Stimulated activated CD4-positive, alpha-beta T cell treated with anti-CD3 and anti-CD28 coated beads, Interleukin-1b, Interleukin-23, amount 100 ng/mL, for 48 hours (primary cell): ENCODE results near the gene NKAIN2.

Experiments
- DNase-seq: peaks from one replicate; pipeline ENCODE4 v3.0.0-alpha.2; 2020

Gene NKAIN2

DNA sequence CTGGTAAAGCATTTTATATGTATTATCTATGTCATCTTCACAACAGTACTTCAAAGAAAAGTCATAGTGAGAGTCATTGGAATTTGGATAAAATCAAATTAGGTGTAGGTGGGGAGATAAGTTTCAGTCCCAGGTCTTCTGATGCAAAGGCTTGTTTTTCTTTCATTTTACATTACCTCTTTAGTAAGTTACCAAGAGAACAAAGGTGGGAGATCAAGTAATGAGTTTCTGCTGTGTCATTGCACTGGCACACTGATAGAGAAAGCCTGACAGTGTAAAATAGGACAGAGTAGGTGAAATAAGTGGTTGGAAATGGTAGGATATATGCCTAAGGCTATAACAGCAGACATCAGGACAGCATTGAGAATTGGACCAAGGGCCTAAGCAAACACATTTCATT is 250.4 kb downstream of the NKAIN2 start:
- DNase-seq: no peak

DNA sequence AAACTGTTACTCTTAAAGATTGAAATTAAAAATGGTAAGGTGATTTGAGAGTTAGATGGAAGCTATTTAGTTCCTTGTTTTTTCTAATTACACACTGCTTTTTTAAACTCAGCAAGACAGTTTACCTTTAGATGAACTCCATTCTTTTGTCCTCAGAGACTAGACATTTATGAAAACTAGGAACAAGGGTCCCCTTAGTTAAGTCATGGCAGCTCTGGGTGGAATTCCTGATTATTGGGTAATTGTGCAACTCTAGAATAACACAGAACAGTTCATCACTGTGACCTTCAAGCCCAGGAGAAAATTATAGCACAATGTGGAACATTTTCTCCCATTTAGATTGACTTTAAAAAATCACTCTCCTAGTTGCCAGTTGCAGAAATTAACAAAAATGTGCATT is 251.7 kb downstream of the NKAIN2 start:
- no peak for DNase-seq

DNA sequence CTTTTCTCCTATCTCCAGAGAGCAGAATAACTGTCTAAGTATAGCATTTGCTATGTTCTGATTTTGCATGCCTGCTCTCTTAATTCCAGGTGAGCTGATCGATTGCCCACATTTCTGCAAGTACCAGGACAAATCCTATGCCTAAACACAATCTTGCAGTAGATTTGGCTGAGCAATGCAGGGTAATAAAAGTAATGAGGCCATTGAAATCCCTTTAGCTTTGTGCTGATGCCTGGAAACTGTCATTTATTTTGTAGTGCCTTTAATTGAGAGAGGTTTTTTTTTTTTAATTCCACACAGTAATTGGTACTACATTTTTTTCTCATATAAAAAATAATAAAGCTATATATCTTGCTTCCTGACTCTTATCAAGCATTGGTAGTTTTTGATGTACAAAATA is 252.3 kb downstream of the NKAIN2 start:
- DNase-seq: no peak

DNA sequence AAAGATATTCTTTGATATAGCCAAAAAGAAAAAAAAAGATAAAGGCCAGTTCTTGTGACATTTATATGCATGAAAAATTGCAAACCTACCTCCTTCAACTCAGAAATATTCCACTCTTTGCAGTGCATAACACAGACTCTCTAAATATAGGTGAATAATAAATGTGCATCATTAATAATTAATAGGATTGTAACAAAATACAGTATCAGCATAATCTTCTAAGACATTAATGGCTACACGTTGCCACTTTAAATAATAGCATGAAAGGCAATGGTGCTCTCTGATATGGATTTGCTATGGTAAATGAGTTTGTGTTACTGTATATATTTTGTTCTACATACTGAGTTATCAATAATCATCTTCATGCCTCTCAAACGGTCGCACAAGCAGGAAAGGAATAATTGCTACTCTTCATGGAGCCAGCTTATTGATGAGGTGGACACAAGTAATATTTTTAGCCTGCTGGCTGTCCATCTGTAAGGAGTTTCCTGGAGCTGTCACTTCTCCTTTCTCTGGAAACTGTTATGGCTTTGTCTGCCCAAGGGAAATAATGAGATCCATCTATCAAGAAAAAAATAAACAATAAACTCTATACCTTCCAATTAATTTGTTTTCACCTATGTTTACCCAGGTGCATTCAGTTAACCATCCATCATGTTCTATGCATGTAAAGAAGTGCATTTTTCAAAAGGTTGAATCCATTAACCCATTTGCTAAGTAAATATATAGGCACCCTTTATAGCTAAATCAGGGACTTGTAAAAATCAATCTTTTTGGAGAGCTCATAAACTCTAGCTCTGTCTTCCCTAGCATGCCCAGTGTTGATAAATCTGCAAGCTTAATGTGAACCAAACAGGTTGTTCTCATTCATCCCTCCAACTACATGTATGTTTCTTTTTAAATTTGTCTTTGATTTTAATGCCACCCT is 253.0 kb downstream of the NKAIN2 start:
- no peak for DNase-seq

DNA sequence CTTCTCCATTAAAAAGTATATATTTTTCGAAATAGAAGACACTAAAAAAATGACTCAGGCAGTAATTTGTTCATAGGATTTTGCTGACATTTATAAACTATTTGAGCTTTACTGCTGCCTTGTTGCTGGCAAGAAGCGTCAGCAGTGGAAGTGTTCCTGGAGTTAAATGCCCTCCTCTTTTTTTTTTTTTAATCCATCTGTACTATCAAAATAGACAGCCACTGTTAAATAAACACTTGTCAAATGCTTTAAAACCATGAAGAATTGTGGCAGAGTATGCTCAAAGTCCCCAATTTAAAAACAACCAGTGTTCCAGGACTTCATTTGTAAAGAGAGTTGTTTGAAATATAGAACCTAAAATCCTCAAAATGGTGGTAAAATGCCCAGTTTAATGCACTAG is 253.8 kb downstream of the NKAIN2 start:
- DNase-seq: no peak

DNA sequence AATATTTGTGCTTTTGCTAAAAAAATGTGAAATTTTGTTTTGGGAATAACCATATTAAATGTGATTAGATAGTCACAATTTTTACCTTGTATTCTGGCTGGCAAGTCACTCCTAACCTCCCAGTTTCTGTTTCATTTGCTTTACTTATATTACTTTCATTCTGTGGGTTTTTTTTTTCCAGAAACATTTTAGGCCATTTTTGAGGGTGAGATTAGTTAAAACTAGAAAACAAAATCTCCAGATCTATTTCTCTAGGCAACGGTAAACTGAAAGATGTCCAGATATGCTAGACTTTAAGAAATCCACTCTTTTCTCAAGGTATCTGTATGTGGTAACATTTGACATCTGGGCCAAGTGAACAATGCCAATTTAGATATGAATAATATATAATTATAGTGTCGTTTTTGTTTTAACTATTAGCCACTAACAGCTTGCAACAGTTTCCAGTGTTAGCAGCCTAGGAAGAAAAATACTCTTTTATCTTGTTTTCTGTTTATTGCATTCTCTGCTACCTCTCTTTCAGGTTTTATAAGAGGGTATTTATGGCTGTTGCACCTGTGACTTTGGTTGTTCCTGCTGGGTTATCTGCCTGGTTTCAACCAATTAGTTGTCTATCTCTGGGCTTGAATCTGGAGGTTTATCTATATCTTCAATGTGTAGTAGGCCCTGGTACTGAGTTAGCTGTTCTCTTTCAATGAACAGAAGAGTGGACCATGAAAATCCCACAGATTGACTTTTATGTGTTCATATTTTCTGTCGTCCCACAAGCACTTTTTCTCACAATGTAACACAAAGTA is 260.9 kb downstream of the NKAIN2 start:
- DNase-seq: no peak

DNA sequence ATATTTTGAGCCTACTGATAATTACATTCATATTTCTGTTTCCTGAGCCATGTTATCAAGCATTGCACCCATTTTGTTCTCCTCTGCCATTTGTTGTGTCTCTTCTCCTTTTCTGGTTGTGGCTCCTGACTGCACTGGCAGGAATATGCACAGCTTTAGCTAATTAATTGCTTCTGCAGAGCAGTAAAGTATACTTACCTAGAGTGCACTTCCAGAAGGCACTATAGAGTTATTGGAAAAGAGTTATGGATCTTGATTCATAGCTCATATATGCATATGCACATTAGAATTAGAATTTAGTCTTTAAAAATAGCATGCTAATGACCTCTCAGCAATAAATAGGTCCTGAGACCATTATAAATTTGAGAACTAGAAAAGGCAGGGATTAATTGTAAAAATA is 262.6 kb downstream of the NKAIN2 start:
- DNase-seq: no peak

DNA sequence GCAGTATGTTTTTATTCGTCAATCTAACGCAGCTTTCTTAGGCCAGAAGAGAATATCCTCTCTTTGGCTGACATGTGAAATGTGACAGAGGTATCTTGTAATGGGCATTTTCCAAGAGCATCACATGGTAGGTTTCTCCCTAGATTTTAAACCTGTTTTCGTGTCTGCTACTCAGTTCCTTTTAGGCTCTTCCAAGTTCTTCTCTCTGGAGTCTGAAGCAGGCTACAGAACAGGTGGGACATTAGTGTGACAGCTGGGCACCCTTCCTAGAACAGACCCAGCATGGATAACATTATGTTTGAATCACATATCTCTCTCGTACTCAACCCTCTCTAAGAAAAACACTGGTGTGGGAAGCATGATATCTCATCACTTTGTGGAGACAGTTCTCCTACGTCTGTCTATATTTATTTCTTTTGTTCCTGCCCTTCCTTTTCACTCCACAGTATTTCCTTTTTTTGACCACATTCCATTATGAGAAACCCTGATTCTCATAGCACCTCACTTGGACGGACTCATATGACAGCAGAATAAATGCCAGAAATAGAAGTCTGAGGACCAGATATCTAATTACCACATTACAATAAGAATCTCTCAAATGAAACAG is 263.4 kb downstream of the NKAIN2 start:
- DNase-seq: no peak

DNA sequence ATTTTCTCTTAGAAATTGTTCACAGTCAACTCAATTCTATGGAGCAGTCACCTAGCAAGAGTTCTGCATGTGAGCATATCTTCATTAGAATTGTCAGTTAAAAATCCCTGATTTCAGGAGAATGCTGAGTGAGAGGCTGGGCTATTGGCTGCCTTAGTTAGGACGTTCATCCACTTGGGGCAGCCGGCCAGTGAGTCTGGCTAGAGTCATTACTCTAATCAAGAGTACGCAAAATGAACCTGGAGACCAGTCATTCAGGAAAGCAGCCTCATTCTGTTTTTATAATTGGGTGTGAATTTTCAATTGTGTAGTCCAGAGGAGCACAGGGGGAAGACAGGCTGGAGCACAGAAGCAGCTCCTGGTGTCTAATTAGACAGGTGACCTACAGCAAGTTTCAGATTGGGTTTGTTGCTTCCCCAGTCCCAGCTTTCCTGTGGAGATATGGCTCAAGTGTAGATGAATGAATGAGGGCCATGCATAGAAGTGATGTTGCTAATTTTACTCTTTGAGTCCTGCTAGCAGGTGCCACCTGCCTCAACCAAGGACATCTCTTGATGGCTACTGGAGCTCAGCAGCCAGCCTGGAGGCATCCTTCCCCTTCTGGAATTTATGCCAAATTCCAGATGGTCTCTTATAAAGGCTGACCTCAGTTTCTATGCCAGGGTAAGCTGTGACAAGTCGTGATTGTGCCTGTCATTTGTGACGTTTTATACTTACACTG is 265.7 kb downstream of the NKAIN2 start:
- no peak for DNase-seq

DNA sequence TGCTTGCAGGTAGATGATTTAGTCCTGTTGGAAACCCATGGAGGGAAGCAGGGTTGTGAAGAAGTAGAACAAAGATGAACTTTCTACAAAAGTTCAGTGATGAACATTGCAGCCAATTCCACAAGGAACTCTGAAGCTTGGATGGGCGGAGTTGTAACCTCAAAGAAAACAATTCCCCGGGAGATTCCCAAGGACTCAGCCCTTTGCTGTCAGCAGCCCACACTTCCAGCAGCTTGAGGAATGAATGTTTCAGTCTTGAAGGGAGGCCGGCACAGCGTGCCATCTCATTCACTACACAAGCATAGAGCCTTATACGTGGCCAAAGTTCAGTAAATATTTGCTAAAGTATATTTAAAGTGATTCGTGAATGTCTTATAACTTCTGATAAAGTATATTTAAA is 269.4 kb downstream of the NKAIN2 start:
- DNase-seq: no peak

DNA sequence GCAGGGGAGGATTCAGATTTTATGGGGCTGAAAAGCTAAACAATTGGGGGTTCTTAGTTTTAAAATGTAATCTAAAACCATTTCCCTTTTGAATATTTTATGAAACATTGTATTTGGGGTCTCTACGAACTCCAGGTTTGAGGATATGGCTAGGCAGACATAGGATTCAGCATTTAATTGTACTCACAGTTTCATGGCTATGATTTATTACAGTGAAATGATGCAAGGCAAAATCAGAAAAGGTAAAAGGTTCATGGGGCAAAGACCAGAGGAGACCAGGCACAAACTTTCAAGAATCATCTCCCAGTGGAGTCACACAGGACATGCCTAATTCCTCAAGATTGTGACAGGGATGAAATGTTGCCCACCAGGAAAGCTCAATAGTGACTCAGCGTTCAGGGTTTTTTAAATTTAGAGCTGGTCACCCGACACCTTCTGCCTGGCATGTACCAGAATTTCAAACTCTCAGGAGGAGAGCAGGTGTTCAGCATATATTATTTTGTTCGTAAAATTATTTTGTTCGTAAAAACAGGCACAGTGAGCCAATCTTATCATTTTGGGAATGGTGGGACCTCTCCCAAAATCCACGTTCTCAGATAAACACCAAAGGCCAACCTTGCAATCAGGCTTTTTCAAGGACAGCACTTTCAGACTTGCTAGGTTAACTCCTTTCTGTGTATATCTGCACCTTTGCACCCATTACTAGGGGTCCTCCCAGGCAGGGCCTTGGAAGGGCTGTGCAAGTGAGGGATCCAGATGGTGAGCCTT is 270.3 kb downstream of the NKAIN2 start:
- no peak for DNase-seq

DNA sequence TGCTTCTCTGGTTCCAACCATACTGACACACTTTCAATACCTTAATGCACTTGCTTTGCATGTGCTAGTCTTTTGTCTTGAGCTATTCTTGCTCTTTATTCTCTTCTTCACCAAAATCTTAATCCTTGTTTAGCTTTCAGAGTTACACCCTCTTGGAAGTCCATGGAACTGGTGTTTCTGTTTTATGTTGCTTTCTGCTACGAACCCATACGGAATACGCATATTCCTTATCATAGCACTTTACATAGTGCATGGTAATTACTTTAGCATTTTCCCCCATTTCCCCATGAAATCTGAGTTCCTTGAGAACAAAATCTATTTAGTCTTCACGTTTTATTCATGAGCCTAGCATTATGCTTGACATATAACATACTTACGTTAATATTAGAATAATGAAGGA is 270.9 kb downstream of the NKAIN2 start:
- DNase-seq: no peak

DNA sequence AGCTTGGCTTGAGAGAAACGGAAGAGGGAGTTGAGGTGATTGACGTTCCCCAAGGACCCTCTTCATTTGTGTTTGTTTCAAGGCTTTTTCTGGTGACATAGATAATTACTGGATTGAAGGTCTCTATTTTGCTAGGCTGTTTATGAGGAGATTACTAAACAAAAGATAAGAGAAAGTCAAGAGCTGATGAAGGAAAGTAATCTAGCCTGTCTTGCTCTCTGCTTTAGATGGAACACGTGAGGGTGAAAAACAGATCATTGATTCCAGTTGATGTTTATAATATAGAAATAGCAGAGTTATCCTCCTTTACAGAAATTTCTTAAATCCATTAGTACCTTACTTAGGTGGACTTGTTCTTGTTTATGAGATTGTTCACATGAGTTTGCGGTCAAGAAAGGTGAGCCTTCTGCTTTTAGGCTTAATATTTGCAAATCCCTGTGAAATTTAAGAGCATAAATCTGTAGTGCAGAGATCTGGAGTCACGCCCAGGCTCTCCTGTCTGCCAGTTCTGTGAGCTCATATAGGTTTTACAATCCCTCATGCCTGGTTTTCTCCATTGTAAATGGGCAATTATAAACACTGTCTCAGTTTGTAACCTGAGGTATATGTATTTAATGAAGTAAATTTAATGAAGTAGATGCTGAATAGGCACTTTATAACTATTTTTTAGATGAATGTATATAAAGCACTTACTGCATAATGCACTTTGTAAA is 272.8 kb downstream of the NKAIN2 start:
- DNase-seq: no peak

DNA sequence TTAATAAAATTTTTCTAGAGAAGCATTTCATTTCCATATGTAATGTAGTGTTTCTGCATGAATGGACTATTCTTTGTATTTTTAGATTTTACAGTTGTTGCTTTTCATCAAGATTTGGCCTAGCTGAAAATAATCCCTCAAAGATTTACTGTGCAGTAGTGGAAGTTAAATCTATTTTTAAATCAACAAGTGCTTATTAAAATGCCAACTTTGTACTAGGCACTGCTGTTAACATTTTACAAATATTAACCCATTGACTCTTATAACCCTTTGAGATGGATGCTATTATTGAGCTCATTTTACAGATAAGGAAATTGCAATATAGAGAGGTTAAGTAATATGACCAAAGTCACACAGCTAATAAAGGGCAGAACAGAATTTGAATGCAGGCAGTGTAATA is 274.5 kb downstream of the NKAIN2 start:
- DNase-seq: no peak

DNA sequence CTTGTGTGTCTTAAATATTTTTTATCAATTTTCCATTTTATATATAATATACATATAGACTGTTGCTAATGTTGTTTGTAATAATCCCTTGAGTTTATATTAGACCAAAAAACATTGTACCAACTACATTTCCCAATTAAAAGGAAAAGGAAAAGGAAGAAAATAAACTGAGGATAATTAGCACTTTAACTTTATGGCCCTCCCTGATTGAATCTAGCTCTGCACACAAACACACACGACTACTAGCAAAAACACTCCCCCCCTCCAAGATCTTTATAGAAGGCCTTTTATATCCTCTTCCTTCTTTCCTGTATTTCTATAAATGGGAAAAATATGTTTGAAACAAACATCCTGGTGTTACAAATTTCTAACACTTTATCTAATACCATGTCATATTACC is 276.8 kb downstream of the NKAIN2 start:
- no peak for DNase-seq

DNA sequence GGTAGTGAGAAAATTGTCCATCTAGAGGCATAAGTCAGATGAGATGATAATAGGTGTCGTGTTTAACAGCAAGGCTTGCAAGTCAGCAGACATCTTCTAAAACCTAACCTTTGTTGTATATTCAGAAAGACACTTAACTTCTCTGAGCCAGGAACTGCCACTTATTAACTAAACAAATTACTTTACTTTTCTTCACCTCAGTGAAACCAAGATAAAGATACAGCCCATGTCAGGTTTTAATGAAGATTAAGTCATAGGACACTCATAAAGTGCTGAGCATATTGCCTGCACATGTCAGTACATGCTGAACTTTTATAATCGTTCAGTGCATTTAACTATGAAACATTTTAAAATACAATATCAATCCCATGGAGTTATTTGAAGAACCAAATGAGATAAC is 286.8 kb downstream of the NKAIN2 start:
- no peak for DNase-seq

DNA sequence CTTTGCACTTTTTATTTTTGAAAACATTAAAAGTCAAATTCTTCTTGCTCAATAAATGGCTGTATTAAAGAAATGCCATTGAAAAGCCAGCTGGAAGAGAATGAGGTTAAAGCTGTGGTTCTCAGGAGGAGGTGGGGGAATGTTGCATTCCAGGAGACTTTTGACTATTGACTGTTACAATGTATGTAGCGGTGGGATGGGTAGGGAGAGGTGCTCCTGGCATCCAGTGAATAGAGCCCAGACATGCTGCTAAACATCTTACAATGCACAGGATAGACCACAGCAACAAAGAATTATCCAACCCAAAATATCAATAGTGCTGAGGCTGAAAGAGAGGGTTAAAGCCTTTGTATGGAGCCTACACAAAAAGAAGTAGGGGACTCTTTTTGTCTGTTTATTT is 295.9 kb downstream of the NKAIN2 start:
- no peak for DNase-seq

DNA sequence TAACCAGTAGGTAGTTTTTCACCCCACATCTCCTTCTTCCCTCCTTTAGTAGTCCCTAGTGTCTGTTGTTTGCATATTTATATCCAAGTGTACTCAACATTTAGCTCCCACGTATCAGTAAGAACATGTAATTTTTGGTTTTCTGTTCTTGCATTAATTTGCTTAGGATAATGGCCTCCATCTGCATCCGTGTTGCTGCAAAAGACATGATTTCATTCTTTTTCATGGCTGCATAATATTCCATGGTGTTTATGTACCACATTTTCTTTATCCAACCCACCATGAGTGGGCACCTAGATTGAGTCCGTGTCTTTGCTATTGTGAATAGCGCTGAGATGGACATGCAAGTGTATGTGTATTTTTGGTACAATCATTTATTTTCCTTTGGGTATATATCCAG is 306.8 kb downstream of the NKAIN2 start:
- DNase-seq: no peak

DNA sequence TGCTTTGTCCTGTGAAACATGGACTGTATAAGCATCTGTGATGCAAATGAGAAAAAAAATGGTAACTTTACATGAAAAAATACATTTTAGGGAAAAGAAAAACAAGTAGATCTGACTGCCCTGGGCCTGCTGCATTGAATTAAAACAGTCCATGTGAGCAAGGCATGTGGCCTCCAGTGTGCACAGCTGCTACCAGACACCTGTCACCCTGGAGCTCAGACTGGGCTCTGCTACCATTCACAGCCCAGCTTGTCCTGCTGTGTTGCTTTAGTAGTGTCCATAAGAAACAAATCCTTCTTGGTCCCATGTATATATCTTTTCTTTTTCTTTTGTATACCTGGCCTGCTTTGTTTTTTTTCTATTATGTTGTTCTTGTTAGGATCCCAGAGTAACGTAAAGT is 315.9 kb downstream of the NKAIN2 start:
- no peak for DNase-seq

DNA sequence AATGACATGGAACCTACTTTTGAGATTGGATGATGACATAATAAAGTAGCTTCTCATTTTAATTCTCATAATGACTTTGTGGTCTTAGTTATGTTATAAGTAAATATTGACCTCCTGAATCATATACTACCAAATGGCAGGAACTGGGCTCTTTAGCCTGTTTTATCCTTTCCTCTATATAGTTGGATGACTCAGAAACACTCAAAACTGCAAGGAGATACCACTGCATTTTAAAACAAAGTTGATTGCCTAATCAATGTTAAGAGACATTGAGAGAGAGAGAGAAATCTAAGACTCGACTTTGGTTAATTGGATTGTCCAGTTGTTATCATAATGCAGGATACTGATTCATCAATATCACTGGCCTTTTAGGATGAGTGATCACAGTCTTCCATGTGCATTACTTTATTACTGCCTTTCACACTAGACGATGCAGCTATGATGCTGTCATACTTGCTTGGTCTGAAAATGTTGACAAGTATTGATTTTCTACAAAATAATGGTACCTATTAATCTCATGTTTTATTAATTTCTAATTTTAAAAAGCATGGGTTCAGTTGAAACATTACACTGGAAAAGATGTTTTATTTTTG is 320.0 kb downstream of the NKAIN2 start:
- no peak for DNase-seq

DNA sequence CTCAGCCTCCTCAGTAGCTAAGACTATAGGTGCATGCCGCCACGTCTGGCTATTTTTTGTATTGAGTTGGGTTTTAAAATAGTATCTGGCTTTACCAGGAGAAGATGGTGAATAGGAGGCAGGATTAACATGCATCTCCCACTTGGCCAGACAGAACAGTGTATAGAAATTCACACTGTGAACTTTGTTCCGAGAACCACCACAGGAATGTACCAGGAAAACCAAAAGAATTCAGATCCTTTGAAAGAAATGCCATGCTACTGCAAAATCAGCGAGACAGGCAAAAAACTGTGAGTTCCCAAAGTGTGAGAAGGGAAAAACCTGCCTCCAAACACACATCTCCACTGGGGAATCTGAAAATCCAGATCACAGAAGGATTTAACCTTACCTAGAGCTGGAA is 327.6 kb downstream of the NKAIN2 start:
- DNase-seq: no peak
